ENCODE data around the gene OSMR.

DNA sequence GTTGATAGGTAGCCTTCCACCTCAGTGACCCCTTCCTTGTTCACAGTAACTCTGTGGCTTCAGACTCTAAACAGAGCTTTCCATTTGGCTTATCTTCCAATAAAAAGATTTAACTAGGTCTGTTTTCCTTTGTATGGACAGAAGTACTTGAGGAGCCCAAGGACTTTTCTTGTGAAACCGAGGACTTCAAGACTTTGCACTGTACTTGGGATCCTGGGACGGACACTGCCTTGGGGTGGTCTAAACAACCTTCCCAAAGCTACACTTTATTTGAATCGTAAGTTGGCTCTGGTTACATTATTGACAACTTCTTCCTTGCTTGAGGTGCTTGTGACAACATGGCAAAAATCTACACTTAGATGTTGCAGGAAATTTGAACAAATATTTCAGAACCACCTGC, 39.4 kb downstream of the OSMR start:
- TF ChIP-seq POLR2A (IDR thresholded peaks at IDR 0.05; ENCODE audit: borderline replicate concordance, extremely low read depth, insufficient read depth, insufficient read length) (no peak), SP1 (IDR thresholded peaks at IDR 0.05; ENCODE audit: low read depth) (no peak), RAD21 (IDR thresholded peaks at IDR 0.05; ENCODE audit: low read depth) (no peak), POLR2AphosphoS5 (IDR thresholded peaks at IDR 0.05; ENCODE audit: low read depth, low read length) (no peak)
- TF ChIP-seq, protein P1, sequence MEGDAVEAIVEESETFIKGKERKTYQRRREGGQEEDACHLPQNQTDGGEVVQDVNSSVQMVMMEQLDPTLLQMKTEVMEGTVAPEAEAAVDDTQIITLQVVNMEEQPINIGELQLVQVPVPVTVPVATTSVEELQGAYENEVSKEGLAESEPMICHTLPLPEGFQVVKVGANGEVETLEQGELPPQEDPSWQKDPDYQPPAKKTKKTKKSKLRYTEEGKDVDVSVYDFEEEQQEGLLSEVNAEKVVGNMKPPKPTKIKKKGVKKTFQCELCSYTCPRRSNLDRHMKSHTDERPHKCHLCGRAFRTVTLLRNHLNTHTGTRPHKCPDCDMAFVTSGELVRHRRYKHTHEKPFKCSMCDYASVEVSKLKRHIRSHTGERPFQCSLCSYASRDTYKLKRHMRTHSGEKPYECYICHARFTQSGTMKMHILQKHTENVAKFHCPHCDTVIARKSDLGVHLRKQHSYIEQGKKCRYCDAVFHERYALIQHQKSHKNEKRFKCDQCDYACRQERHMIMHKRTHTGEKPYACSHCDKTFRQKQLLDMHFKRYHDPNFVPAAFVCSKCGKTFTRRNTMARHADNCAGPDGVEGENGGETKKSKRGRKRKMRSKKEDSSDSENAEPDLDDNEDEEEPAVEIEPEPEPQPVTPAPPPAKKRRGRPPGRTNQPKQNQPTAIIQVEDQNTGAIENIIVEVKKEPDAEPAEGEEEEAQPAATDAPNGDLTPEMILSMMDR (IDR thresholded peaks at IDR 0.05 in 2 of 3, conservative IDR thresholded peaks at IDR 0.05 in 1 of 3; ENCODE audit: borderline replicate concordance in 1 of 3, insufficient read depth in 1 of 3, low read depth in 2 of 3, low read length in 2 of 3) = no peak
- TF ChIP-seq, protein P2, sequence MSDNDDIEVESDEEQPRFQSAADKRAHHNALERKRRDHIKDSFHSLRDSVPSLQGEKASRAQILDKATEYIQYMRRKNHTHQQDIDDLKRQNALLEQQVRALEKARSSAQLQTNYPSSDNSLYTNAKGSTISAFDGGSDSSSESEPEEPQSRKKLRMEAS (IDR thresholded peaks at IDR 0.05) = no peak

Measured in HCT116 (cell line).